Limb (tissue), 2 donors: Measurements from ENCODE around the gene POLR2I.
"Not testable (repeated sequence)": the region's sequence is repeated elsewhere in the genome, so short reads cannot be mapped to it uniquely, and the experiment has no call there.

Experiments used
- DNase-seq, 2 donors: peaks; one replicate each; pipeline ENCODE4 v3.0.0-alpha.2; 2016; ENCODE audit errors: extremely low spot score in 2 of 2

The POLR2I gene

DNA sequence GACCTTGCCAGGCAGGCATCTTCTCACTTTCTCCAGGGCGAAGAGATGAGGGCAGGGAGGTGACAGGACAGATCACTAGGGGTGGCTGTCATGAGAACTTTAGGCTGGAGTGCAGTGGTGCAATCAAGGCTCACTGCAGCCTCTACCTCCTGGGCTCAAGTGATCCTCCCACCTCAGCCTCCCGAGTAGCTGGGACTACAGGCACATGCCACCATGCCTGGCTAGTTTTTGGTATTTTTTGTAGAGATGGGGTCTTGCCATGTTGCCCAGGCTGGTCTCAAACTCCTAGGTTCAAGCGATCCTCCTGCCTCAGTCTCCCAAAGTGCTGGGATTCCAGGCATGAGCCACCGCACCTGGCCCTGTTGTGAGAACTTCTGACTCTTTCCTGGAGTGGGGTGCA is 20.2 kb upstream of the POLR2I start:
- not testable (repeated sequence) for DNase-seq

DNA sequence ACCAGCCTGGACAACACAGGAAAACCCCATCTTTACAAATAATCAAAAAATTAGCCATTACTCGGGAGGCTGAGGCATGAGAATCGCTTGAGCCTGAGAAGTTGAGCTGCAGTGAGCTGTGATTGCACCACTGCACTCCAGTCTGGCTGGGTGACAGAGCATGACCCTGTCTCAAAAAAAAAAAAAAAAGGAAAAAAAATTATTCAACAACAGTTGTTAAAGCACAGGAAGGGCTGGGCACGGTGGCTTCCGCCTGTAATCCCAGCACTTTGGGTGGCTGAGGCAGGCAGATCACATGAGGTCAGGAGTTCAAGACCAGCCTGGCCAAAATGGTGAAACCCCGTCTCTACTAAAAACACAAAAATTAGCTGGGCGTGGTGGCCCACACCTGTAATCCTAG is 16.5 kb upstream of the POLR2I start:
- not testable (repeated sequence) for DNase-seq

DNA sequence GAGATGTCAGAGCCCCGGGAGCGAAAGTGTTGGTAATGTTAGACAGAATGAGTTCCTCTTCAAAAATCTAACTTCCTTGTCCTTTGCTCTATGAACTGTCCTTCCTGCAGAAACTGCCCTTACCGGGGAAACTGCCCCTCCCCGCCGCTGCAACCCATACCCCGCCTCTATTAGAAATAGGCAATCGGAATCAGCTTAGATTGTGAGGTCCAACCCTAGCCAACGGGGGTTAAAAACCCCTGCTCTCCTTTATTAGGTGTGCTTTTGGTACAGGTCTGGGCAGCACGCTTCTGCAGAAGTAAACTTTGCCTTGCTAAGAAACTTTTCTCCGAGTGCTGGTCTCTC is 13.7 kb upstream of the POLR2I start:
- no peak for DNase-seq

DNA sequence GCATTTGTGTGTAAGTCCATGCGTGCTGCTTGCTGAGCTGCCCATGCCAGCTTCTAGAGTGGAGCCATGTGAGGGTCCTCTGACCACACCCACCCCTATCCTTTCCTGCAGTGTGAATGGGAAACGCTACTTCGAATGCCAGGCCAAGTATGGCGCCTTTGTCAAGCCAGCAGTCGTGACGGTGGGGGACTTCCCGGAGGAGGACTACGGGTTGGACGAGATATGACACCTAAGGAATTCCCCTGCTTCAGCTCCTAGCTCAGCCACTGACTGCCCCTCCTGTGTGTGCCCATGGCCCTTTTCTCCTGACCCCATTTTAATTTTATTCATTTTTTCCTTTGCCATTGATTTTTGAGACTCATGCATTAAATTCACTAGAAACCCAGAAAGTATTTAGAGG is 10.9 kb upstream of the POLR2I start:
- DNase-seq = no peak

DNA sequence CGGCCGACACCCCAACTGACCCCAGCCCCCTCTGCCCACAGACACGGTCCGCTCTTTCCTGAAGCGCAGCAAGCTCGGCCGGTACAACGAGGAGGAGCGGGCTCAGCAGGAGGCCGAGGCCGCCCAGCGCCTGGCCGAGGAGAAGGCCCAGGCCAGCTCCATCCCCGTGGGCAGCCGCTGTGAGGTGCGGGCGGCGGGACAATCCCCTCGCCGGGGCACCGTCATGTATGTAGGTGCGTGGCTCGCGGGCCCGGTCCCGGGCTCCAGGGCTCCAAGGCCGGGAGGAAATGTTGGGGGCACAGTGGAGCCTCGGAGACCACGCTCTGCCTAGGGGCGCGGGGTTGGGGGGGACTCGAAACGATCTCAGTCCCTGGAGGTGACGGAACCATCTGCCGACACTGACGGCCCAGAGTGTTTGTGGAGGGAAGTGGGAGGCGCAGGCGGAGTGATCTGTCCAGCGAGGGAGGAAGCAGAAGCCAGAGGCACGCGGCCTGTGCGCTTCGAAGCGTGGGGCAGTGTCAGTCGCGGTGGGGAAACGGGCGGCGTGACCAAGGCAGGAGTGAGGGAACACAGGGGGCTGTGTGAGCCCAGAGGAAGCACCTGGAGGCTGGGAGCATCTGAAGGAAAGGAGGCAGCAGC is 6.9 kb upstream of the POLR2I start:
- DNase-seq = no peak

DNA sequence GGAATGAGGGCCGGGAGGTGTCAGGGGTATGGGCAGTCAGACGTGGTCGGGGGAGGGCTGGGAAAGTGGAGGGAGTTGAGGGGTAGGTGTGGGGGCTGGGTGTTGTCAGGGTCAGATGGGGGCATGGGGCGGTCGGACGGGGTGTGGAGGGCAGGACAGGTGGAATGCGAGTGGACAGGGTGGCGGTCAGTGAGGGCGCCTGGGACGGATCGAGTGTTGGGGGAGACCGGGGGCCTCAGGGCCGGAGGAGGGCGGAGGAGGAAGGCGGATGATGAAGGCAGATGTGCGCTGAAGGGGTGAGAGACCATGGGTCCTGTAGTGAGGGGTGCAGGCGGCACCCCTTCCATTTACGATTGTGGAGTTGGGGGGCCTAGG is 6.3 kb upstream of the POLR2I start:
- DNase-seq = no peak

DNA sequence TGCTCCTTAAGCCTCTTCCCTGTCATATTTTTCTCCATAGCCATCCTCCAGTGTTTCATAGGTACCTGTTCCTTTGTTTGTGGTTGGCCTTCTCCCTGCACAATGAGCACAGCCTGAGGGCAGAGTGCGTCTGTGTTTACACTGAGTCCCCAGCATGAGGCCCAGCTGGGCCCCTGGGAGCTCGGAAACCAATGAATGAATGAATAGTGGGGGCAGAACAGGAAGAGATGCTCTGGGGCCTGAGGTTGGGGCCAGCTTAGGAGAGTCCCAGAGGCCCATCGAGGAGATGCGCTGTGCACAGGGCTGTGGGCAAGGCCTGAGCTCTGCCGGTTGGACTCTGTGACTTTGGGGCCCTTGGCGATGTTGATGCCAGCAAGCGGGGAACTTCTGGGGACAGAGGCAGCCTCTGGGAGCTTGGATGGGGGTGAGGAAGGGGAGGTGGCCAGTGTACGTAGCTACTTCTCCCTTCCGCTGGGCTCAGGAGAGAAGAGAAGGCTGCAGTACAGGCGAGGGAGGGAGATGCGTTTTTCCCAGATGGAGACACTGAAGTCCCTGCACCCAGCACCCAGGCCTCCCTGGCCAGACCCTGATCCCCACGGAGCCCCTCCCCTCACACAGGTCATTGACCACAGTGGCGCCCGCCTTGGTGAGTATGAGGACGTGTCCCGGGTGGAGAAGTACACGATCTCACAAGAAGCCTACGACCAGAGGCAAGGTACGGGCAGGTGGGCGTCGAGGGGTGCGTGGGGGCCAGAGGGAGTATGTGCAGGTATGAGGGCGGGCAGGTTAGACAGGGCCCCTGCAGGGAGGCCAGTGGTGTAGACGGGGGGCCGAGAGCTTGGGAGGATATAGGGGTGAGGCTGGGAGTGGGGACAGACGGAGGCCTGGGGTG is 5.7 kb upstream of the POLR2I start:
- DNase-seq = no peak

DNA sequence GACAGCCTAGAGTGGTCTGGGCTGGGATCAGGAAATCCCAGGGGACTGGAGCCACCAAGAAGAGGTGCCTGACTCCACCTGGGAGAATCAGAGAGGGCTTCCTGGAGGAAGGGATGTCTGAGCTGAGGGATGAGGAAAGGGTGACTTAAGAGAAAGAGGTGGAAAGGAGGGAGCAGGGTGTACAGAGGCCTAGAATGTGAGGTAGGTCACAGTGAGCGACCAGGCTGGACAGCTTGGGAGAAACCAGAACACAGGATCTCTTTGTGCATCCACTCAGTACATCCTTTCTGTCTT is 1.6 kb upstream of the POLR2I start:
- no peak for DNase-seq

DNA sequence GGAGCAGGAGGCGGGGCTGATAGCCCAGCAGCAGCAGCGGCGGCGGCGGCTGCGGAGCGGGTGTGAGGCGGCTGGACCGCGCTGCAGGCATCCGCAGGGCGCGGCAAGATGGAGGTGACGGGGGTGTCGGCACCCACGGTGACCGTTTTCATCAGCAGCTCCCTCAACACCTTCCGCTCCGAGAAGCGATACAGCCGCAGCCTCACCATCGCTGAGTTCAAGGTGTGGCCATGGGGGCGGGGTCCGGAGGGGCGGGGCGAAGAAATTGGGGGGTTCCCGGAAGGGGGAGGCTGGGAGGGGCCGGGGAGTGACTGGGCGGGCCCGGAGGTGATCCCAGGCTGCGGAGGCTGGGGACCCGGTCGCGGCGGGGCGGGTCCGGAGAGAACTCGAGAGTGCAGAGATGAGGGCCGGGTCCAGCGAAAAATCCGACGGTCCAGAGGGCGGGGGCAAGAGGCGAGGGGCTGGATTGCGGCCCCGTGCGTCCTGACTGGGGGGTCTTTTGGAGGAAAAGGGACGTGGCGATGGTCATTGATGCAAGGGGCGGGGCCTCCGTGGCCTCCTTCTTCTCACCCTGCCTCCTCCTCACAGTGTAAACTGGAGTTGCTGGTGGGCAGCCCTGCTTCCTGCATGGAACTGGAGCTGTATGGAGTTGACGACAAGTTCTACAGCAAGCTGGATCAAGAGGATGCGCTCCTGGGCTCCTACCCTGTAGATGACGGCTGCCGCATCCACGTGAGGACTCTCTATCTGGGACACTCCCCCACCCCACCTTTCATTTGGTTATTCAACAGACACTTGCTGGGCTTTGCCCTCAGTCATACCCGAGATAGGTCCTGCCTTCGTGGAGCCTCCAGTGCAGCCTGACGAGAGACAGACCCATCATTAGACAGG is 1.0 kb upstream of the POLR2I start, which contains the start of gene TBCB:
Gene TBCB, plus strand, starts transcription at position 16 of the 891 bp plus-strand sequence. Its CDS starts 93 bp downstream, at position 109.
- DNase-seq = no peak

DNA sequence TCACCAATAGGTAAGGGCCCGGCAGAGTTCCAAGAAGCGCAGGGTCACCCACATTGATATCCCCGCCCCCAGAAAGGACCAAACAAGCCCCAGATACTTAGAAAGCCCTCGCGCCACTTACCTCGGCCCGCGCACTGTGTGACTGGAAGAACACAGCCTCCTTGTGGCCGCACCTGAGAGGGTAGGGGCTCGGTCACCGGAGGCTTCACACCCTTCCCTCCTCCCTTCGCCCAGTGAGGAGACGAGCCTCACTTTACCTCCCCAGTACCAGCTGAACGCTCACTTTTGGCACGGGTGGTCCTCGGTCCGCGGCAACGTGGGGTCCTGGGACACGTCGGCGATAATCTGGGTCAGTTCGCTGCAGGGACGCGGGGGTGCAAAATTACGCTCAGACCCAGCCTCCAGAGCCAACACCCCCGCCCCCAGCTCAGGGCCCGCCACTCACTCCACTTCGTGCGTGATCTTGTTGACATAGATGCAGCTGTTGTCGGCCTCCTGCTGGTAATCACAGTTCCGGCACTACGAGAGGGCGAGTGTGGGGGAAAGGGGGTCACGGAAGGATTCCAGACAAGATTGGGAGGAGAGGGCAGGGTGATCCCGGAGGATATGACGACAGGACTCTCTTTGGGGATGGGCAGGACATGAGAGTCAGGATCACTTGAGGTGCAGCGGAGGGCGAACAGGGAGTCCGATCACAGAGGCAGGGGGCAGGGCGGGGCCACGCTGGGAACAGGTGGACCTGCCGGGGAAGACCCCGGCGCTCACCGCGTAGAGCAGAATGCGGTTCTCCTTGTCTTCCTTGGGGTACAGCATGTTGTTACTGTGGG is 568 bp downstream of the POLR2I start:
- DNase-seq = no peak

DNA sequence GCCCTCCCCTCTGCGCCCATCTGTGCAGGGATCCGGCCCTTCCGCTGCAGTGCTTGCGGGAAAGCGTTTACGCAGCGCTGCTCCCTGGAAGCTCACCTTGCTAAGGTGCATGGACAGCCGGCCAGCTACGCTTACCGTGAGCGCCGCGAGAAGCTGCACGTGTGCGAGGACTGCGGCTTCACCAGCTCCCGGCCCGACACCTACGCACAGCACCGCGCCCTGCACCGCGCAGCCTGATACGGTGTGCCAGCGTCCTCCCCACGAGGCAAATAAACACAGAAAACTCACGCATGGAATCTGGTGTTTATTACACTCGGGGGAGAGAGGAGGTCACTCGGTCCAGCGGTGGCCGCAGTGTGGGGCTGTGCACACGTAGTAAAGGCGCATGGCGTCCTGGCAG is 1.2 kb downstream of the POLR2I start:
- DNase-seq = no peak

DNA sequence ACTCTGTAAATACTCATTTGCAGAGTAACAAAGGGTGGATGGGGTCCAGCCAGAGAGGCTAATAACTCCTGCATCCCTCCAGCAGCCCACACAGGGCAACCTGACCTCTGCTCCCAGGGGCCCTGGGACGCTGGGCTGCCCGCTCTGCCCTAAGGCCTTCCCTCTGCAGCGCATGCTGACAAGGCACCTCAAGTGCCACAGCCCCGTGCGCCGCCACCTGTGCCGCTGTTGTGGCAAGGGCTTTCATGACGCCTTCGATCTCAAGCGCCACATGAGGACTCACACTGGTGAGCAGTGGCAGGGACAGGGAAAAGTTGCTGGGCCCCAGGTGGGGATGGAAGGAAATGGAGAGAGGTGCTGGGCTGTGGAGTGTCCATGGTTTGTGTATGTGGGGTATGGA is 2.0 kb downstream of the POLR2I start:
- DNase-seq = no peak

DNA sequence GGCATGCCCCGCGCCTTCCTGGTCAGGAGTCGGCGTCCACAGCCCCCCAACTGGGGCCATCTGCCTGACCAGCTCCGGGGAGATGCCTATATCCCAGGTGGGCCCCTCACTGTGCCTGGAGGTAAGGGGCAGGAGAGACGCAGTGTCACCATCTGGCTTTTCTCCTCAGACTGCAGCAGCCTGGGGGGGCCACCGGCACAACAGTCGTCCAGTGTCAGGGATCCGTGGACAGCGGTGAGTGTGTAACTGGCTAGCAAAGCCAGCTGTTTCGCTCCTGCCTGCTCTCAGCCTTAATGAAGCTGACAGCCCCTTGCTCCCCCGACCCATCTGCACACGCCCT is 3.5 kb downstream of the POLR2I start:
- no peak for DNase-seq

DNA sequence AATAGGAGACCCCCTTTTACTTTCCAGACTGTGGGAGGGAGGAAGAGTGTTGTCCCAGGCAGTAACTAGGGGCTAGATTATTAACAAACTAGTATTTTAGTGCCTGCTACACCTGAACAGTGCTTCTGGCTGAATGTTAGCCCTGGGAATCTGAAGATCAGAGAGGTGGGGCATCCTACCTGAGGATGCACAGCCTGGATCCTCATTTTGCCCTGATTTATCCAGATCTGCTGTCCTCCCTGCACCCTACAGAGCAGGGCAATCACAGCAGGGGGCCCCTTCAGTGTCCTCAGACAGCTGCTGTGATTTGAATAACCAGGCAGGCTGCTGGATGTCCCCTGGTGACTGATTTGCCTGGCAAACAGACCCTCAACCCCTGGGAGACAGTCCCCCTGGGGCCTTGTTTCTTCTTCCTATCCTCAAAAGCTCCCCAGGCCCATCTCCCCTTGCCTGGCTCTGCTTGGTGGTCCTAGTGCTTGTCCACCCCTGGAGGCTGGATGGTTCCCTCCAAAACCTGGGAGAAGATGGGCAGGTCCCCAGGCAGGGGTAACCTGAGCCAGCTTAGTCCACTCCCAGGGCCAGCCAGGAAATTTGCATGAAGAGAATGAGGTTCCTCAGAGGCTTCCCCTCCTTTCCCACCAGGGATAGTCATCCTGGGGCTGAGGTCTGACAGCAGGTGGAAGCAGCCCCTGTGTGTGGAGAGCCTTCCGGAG is 4.0 kb downstream of the POLR2I start, which contains the start of gene OVOL3:
Gene OVOL3, plus strand, starts transcription at position 657 of the 713 bp plus-strand sequence. CDS start 60 bp downstream, outside the sequence.
- DNase-seq = no peak

DNA sequence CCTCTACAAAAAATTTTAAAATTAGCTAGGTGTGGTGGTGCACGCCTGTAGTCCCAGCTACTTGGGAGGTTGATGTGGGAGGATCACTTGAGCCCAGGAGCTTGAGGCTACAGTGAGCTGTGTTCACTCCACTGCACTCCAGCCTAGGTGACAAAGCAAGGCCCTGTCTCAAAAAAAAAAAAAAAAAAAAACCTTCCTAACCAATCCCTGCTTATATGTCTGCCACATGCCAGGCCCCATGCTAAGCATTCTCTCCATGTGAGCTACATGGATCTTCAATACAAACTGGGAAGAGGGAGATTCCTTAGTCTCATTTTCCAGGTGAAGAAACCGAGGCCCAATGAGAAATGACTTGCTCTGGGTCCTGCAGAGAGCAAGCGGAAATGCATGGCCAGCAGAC is 6.0 kb downstream of the POLR2I start:
- no peak for DNase-seq

DNA sequence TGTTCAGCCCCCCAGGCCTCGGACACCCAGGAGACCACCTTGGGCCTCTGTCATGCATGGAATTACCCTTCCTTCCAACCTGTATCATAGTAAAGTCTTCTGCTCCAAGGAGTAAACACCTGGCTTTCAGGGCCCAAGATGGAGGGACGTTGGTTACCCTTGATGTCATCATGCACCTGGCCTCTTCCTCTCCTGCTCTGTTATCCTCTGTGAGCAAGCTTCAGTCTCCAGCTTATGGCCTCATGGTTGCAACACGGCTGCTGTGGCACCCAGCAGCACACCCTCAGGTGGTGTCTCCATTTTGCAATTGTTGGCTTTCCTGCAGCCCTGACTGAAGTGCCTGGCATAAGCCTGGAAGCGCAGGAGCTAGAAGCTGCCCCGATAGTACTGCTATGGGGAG is 7.7 kb downstream of the POLR2I start:
- no peak for DNase-seq

DNA sequence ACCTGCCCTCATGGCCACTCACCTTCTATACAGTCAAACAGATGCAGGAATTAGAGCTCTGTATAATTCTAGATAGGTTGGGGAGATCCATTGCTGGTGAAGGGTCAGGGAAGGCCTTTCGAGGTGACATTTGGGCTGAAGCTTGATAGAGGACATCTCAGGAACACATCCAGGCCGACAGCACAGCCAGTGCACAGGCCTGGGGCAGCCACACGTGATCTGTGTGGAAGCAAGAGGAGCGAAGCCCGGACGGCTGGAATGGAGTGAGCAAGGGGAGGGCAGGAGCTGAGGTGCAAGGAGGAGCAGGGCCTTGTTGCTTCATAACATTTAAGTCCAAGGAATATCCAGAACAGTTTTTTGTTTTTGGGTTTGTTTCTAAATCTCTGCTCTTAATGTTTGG is 8.2 kb downstream of the POLR2I start:
- no peak for DNase-seq

DNA sequence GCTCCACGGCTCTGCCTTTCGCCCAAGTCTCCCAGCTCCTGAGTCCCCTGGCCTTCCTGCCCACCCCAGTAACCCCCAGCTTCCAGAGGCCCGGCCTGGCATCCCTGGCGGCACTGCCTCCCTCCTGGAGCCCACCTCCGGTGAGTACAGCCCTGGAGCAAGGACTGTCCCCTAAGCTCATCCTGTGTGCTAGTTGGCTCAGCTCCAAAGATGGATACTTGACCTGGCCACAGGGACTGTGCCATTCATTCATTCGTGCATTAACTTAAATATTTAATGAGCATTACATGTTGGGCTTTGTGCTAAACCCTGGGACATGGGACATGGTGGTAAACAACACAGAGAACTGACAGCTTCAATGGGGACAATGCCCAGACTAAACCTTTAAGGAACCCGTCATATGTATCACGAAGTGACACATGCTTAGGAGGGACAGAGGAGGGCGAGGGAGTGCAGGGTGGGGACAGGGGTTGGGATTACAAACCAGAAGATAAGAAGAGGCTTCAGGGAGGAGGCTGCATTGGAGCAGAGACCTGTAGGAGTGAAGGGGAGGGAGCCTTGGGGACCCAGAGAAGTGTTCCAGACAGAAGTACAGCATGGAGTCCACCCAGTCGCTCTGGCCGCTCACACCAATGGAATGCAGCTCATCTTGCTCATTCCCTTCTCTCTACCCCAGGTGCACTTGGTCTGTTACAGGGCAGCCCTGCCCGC is 10.7 kb downstream of the POLR2I start:
- no peak for DNase-seq

DNA sequence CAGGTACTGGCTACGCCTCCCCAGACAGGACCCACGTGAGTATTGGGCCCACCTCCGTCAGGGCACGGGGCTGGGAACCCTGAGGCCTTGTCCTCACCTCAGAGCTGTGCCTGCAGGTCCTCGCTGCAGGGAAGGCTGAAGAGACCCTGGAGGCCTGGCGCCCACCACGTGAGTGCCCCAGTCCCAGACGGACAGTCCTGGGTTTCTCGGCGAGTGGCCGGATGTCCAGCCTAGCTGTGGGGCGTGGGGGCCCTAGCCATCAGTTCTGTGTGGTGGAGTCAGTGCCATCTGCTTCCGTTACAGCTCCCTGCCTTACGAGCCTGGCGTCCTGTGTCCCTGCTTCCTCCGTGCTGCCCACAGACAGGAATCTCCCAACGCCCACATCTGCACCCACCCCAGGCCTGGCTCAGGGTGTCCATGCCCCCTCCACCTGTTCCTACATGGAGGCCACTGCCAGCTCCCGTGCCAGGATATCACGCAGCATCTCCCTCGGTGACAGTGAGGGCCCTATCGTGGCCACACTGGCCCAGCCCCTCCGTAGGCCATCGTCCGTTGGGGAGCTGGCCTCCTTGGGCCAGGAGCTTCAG is 11.5 kb downstream of the POLR2I start:
- DNase-seq = no peak
